Epithelial cell of proximal tubule (primary cell): ENCODE results near the gene SLC6A2. TPM values are rescaled to one million over a fixed set of nuclear protein-coding genes. Genes with fewer than 3 reads are reported as not detected.

Experiments used
- DNase-seq: peaks from one replicate; pipeline ENCODE4 v3.0.0-alpha.2; 2011; ENCODE audit warnings: low read depth
- H3K4me3 ChIP-seq: 2 replicates; pipeline ENCODE4 v1.5.1; 2011; ENCODE audit warnings: low read depth, mild to moderate bottlenecking, low read length
- total RNA-seq: library from RNA; depleted of rRNA; stranded (reverse); fragments of >200 nt; gene quantifications from 2 replicates; pipeline ENCODE4 v1.2.3, GENCODE V29; 2015
- TF ChIP-seq, protein P1 (sequence below): conservative IDR thresholded peaks from 2 replicates; pipeline ENCODE4 v1.5.1; 2012; ENCODE audit warnings: low read depth, mild to moderate bottlenecking, low read length

The SLC6A2 gene
- total RNA-seq, 1 donor from 2014 or later: not detected

DNA sequence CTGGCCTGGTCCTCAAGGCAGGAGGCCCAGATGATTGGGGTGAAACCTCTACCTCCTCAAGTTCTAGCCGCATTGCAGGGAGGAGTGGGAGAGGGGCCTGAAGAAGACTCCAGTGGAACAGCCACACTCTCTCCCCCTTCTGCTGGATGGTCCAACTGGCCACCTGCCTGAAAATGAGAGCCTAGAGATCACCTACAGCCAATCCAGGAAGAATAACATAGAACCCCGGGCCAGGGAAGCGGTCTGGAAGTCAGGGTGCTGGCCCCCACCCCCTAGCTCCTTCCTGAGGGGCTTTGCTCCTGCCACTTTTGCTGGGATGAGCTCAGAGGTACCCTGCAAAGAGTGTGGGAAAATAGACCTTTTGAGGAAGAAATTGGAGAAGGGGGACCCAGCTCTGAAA is 1.8 kb downstream of the SLC6A2 start:
- no peak for DNase-seq
- H3K4me3 ChIP-seq: no peak overlapping the region
- TF ChIP-seq, protein P1, sequence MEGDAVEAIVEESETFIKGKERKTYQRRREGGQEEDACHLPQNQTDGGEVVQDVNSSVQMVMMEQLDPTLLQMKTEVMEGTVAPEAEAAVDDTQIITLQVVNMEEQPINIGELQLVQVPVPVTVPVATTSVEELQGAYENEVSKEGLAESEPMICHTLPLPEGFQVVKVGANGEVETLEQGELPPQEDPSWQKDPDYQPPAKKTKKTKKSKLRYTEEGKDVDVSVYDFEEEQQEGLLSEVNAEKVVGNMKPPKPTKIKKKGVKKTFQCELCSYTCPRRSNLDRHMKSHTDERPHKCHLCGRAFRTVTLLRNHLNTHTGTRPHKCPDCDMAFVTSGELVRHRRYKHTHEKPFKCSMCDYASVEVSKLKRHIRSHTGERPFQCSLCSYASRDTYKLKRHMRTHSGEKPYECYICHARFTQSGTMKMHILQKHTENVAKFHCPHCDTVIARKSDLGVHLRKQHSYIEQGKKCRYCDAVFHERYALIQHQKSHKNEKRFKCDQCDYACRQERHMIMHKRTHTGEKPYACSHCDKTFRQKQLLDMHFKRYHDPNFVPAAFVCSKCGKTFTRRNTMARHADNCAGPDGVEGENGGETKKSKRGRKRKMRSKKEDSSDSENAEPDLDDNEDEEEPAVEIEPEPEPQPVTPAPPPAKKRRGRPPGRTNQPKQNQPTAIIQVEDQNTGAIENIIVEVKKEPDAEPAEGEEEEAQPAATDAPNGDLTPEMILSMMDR: no peak

DNA sequence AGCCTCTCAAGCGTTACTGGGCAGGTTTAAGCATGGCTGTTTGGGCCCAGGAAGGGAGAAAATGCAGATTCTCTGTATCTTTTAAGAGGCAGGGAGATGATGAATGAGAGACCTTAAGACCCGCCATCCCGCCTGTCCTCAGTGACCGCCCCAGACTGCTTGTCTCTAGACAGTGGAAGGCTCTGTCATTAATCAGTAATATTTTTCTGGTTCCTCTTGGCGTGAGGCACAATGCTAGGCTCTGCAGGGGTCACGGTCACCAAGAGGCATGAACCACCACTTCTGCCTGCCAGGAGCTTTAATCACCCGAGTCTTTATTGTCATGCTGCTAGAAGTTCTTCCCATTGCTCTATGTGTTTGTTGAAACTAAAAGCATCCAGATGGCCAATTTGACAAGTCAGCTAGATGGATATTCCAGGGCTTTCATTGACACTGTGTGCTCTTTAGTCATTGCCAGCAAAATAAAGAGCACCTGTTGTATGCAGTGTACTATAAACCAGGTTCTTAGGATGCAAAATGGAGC is 3.2 kb downstream of the SLC6A2 start:
- DNase-seq: no peak
- TF ChIP-seq, protein P1: no peak

DNA sequence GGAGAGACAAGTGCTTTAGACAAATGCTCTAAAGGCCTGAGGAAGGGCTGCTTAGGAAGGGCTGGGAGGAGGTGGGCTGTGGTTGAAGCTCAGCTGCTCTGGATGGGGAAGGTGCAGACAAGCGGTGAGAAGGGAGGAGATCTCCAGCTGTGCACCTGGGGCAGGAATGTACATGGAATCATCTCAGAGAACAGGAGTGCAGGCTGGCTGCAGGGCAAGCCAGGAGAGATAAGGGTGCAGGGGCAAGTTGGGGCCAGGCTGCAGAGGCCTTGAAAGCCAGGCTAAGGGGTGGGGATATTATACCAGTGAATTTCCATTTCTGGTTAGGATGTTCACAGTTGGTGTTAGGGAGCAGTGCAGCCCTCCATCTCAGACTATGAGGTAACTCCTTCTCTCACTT is 4.2 kb downstream of the SLC6A2 start:
- TF ChIP-seq, protein P1: no peak
- no peak for DNase-seq

More for the DNA sequence above, 3.2 kb downstream of the SLC6A2 start:
- H3K4me3 ChIP-seq: no peak overlapping the region

DNA sequence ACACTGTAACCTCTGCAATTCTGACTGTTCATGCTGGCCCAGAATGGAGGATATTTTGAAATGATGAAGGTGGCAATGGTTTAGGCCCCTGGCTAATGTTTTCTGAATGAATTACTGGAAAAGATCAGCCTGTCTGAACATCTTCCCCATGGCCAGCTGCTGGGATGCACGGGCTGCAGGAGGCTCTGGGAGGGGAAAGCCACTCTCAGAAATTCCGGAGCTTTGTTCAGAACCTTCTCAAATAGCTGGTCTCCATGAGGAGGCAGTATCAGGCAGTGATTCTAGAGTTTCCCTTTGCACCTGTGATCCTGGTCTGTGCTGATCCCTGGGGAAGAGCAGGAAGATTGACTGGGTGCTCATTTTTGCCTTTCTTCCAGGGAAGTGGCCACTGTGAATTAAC is 5.0 kb downstream of the SLC6A2 start:
- H3K4me3 ChIP-seq: no peak overlapping the region
- TF ChIP-seq, protein P1: no peak
- no peak for DNase-seq

More for the DNA sequence above, 4.2 kb downstream of the SLC6A2 start:
- no peak overlapping the region for H3K4me3 ChIP-seq

DNA sequence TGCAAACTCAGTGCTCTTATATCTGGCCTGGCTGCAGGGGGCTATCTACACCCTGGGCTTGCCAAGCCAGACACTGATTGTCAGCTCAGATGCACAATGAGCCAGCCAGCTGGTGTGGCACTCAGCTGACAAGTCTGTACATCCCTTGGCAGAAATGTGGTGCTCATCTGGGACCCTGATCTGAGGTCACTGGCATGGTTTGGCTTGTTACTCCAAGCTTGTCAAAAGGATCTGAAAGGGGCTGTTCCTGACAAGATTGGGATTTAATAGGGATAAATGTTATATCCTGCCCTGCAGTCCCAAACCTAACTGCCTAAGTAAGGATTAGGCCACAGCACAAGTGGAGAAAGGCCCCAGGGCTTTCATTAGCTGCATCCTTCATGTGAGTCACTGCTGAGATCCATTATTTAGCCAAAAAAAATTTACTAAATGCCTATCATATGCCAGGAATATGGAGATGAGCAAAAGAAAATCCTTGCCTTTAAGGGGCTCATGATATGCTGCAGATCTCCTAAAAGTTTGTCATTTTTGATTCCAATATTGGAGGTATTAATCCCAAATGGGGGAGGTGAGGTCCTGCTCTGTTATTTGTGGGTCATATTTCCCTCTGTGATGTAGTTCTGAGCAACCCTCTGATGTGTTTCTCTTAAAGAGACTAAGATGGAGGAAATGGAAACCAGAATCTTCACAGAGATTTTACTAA is 6.3 kb downstream of the SLC6A2 start:
- TF ChIP-seq, protein P1: no peak
- no peak for DNase-seq
- H3K4me3 ChIP-seq: no peak overlapping the region

DNA sequence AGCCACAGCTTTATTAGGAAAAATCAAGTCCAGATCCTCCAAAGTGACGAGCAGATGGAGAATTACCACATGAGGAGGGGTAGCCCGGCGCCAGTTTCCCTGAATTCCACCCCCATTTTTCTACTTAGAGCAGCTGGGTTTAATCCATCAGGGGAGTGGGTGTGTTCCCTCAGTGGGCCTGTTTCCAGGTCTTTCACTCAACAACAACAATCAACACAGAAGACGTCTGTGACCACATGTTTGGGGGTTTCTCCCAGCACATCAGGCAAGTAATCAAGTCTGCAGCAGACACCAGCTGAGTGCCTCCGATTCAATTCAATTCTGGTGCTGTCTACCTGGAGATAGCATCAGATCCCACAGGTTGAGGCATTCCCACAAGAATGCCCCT is 6.8 kb downstream of the SLC6A2 start:
- TF ChIP-seq, protein P1: no peak
- no peak for DNase-seq
- no peak overlapping the region for H3K4me3 ChIP-seq

DNA sequence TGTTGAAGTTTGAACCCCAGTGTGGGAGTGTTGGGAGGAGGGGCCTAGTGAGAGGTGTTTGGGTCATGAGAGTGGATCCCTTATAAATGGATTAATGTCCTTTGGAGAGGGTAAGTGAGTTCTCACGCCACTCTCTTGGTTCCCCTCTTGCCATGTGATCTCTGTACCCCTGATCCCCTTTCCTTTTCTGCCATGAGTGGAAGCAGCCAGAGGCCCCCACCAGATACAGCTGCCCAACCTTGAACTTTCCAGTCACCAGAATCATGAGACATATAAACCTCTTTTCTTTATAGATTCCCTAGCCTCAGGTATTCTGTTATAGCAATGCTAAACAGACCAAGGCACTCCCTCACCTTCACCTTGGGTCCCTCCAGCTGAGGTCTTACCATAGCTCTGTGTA is 7.4 kb downstream of the SLC6A2 start:
- TF ChIP-seq, protein P1: no peak
- H3K4me3 ChIP-seq: no peak overlapping the region
- no peak for DNase-seq
